C4-2B (cell line): ENCODE data around the gene AHCYL2.
A peak's percentile ranks its signal among the peaks of the same experiment; 100 is the strongest.

Source experiments
- H3K27ac ChIP-seq: fragments of 450-650 bp; 2 replicates; pipeline ENCODE4 v1.5.1; 2017
- ZFX ChIP-seq: fragments of 450-650 bp; IDR thresholded peaks from 2 replicates; pipeline ENCODE4 v1.6.1; 2017
- TF ChIP-seq, protein P1 (sequence below): fragments of 450-650 bp; conservative IDR thresholded peaks from 2 replicates; pipeline ENCODE4 v1.5.1; 2017; ENCODE audit warnings: mild to moderate bottlenecking

AHCYL2 gene

DNA sequence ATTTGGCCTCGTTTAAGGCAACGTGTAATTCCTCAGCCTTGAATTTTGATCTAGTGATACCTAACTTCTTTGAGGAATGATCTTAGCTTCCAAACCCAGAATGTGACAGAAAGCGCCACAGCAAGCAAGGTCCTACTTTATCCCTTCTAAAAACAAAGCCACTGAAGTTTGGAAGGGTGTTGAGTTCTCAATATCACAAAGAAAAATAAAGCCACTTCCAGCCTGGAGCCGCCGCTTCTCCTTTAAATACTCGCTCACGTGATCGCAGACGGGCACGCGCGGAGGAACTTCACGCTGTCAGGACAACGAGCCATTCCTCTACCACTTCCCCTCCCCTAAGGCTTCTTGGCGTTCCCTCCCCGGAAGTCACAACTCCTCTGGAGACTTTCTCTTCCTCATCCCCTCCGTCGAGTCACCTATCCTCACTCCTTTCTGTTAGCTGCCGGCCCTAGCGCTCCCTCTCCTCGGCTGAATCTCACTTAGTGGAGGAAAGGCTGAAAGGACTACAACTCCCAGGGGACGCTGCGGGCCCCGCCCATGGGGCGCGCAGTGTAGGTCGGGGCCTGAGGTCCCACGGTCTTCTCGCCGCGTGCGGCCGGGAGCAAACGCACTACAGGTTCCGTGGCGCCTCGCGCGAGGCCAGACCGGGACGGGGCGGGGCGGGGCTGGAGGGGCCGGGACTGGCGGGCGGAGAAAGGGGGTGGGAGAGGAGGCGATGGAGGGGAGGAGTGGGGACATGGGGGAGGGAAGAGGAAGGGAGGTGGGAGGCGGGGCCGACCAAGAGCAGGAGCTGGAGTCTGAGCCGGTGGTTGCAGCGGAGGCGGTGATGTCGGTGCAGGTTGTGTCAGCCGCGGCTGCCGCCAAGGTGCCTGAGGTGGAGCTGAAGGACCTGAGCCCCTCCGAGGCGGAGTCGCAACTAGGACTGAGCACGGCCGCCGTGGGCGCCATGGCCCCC is at the start of gene AHCYL2:
Gene AHCYL2, plus strand, starts transcription at position 780 of the 955 bp plus-strand sequence.
- TF ChIP-seq, protein P1, sequence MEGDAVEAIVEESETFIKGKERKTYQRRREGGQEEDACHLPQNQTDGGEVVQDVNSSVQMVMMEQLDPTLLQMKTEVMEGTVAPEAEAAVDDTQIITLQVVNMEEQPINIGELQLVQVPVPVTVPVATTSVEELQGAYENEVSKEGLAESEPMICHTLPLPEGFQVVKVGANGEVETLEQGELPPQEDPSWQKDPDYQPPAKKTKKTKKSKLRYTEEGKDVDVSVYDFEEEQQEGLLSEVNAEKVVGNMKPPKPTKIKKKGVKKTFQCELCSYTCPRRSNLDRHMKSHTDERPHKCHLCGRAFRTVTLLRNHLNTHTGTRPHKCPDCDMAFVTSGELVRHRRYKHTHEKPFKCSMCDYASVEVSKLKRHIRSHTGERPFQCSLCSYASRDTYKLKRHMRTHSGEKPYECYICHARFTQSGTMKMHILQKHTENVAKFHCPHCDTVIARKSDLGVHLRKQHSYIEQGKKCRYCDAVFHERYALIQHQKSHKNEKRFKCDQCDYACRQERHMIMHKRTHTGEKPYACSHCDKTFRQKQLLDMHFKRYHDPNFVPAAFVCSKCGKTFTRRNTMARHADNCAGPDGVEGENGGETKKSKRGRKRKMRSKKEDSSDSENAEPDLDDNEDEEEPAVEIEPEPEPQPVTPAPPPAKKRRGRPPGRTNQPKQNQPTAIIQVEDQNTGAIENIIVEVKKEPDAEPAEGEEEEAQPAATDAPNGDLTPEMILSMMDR, result no peak
- TF ChIP-seq ZFX, result no peak
- peak within 1 kb of the TSS; percentile 67 for H3K27ac ChIP-seq

DNA sequence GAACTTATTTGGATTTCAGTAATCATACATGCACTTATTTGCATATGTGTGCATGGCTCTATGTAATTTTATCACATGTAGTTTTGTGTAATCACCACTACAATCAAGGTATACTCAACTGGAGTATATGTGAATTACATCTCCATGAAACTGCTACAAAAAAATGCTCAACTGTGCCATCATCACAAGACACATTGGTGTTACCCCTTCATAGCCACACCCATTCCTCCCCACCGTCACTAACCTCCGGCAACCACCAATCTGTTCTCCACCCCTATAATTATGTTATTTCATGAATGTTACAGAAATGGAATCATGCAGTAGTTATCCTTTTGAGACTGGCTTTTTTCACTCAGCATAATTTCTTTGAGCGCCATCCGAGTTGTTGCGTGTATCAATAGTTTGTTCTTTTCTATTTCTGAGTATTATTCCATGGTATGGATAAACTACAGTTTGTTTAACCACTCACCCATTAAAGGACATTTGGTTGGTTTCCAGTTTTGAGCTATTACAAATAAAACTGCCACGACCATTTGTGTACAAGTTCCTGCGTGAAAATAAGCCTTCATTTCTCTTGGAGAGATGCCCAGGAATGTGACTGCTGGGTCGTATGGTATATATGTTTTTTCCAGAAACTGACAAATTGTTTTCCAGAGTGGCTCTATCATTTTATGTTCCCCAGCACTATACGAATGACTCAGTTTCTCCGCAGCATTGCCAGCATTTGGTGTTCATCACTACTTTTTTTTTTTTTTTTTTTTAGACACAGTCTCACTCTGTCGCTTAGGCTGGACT is 47.7 kb upstream of the AHCYL2 start:
- no peak overlapping the region for H3K27ac ChIP-seq
- TF ChIP-seq, protein P1, result no peak
- TF ChIP-seq ZFX, result no peak

DNA sequence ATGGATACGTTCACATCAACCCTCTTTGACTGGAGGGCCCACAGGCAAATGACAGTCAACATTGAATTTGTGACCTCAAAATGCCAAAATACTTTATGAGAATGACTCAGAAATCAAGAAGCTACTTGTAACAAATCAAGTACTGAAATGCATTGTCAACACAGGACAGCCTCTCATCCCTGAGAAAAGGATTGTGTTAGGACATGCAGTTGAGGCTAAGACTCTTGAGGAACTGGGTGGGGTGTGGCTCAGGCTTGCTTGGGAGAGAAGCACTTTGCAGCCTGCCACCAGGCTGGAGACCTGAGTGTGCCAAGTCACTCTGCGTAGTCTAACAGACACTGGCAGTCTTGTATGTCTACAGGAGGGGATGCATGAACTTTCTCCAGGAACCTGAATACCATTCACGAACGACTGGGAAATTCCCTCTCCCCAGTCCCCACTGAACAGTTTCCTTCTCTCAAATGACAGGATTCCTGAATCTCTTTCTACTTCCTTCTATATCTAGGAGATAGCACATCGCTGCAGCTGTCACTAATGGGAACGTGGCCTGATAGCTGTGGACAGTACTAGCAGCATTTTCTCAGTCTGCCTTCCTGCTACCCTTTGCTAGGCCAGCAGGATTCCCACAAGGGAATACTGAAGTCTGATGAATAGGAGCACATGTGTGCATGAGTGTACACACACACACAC is 39.7 kb upstream of the AHCYL2 start:
- TF ChIP-seq, protein P1, result no peak
- no peak for TF ChIP-seq ZFX
- H3K27ac ChIP-seq, result no peak overlapping the region

DNA sequence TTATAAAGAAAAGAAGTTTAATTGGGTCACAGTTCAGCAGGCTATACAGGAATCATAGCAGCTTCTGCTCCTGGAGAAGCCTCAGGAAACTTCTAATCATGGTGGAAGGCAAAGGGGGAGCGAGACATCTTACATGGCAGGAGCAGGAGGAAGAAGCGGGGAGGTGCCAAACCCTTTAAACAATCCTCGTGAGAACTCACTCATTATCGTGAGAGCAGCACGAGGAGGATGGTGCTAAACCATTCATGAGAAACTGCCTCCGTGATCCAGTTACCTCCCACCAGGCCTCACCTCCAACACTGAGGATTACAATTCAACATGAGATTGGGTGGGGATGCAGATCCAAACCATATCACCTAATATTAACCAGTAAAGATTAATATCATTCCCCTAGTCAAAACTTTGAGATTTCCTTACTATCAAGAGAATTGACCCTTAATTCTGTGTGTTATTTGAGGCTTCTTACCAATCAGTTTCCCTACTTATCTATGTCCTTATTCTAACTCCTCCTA is 38.0 kb upstream of the AHCYL2 start:
- no peak for TF ChIP-seq ZFX
- TF ChIP-seq, protein P1, result no peak

DNA sequence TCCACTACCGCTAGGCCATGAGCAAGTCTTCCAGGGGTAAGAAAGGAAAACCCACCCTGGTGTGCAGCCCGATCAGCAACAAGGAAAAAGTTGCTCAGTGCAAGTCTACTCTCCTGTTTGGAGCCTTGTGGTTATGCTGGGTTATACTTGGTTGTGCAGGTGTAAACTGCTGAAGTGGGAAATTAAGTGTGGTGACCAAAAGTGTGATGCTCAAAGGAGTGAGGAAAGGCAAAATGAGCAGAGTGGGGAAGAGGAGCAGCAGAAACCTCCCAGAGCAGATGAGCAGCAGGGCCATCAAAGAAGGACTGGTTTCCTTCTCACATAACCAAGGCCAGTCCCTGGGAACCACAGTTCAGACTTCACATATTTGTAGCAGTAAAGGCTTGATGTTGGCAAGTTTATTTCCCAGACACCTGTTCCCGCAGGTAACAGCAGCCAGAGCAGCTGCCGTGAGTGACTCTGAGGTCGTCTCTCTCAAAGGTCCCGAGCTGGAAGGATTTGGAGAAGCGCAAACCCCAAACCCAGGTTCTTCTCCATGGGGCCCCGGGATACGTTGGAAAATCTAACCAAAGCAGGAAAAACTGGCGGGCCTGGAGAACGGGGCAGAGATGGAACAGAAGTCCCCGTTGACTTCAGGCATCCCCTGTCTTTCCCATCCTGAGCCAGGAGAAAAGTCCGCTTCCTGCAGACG is 37.0 kb upstream of the AHCYL2 start:
- TF ChIP-seq, protein P1, result no peak
- TF ChIP-seq ZFX, result no peak
- H3K27ac ChIP-seq, result peak overlapping the region; percentile 50; the same call in 1 of the 2 replicates

More for the DNA sequence above, 38.0 kb upstream of the AHCYL2 start:
- no peak overlapping the region for H3K27ac ChIP-seq

DNA sequence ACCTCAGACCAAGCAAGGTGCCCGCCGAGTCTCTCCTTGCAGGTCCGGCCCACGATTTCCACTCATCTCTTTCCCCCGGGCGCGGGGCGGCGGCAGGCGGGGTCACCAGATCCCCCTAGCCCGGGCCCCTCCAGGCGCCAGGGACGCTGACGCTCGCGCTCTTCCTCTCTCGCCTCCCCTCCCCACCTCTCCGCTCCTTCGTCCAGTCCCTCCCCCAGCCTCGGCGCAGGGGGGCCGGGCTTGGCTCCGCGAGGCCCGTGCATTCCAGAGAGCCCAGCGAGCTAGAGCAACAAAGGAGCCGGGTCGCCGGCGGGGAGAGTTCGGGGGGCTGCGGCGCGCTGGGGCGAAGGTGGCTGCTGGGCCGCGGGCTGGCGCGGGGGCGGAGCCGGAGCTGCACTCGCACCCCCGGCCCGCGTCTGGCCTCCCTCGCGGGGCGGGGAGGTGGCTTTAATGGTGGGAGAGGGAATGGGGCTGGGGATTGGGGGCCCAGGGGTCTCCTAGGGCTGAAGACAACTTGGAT is 36.4 kb upstream of the AHCYL2 start, which contains the start of gene SMO:
Gene SMO, plus strand, starts transcription at position 262 of the 520 bp plus-strand sequence. CDS start 519 bp downstream, outside the sequence.
- peak within 1 kb of the TSS; percentile 50 for H3K27ac ChIP-seq
- TF ChIP-seq, protein P1, result no peak
- no peak for TF ChIP-seq ZFX
